ENCODE data around the gene TMC5. TPM values are rescaled to one million over a fixed set of nuclear protein-coding genes. Genes with fewer than 3 reads are reported as not detected.

The TMC5 gene
- total RNA-seq, 4 donors from 2014 or later = 1.1 to 2.0 (median 1.7) TPM

GRCh38 chr16:19485611-19486010, 67.9 kb downstream of the TMC5 start:
- H3K9me3 ChIP-seq = no peaks in the 10 kb centered on the region
- 94% methylated on average over 5 of the region's 5 CpGs for WGBS
- H3K4me3 ChIP-seq = no peak overlapping the region
- H3K4me1 ChIP-seq = peaks cover 12% of the 10 kb centered on the region
- no peak for TF ChIP-seq EP300 (IDR thresholded peaks at IDR 0.05)
- TF ChIP-seq, protein P1, sequence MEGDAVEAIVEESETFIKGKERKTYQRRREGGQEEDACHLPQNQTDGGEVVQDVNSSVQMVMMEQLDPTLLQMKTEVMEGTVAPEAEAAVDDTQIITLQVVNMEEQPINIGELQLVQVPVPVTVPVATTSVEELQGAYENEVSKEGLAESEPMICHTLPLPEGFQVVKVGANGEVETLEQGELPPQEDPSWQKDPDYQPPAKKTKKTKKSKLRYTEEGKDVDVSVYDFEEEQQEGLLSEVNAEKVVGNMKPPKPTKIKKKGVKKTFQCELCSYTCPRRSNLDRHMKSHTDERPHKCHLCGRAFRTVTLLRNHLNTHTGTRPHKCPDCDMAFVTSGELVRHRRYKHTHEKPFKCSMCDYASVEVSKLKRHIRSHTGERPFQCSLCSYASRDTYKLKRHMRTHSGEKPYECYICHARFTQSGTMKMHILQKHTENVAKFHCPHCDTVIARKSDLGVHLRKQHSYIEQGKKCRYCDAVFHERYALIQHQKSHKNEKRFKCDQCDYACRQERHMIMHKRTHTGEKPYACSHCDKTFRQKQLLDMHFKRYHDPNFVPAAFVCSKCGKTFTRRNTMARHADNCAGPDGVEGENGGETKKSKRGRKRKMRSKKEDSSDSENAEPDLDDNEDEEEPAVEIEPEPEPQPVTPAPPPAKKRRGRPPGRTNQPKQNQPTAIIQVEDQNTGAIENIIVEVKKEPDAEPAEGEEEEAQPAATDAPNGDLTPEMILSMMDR (IDR thresholded peaks at IDR 0.05) = no peak
- peaks cover 5% of the 10 kb centered on the region for H3K27me3 ChIP-seq
- no peaks in the 10 kb centered on the region for H3K36me3 ChIP-seq
- no peak overlapping the region for H3K27ac ChIP-seq
- no peak for DNase-seq (ENCODE audit: low spot score in 2 of 2)

DNA sequence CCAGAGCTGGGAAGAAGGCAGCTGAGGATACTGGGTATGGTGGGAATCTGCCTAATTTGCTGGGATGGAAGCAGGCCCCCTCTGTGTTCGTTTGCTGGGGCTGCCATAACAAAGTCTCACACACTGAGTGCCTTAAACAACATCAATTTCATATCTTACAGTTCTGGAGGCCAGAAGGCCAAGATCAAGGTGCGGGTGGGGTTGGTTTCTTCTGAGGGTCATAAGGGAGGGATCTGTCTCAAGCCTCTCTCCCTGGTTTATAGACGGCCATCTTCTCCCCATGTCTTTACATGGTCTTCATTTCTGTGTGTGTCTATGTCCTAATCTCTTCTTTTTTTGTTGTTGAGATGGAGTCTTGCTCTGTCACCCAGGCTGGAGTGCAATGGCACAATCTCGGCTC, 68.4 kb downstream of the TMC5 start:
- Histone ChIP-seq H3K4me3 (no peak overlapping the region), H3K36me3 (no peaks in the 10 kb centered on the region), H3K4me1 (peaks cover 12% of the 10 kb centered on the region), H3K9me3 (no peaks in the 10 kb centered on the region), H3K27ac (no peak overlapping the region), H3K27me3 (peaks cover 5% of the 10 kb centered on the region)
- DNase-seq (ENCODE audit: low spot score in 2 of 2) = no peak
- WGBS = 86% methylated on average over 4 of the region's 4 CpGs
- TF ChIP-seq, protein P1 (IDR thresholded peaks at IDR 0.05) = no peak
- TF ChIP-seq POLR2A (IDR thresholded peaks at IDR 0.05) (no peak), EP300 (IDR thresholded peaks at IDR 0.05) (no peak), POLR2AphosphoS5 (IDR thresholded peaks at IDR 0.05) (no peak)

DNA sequence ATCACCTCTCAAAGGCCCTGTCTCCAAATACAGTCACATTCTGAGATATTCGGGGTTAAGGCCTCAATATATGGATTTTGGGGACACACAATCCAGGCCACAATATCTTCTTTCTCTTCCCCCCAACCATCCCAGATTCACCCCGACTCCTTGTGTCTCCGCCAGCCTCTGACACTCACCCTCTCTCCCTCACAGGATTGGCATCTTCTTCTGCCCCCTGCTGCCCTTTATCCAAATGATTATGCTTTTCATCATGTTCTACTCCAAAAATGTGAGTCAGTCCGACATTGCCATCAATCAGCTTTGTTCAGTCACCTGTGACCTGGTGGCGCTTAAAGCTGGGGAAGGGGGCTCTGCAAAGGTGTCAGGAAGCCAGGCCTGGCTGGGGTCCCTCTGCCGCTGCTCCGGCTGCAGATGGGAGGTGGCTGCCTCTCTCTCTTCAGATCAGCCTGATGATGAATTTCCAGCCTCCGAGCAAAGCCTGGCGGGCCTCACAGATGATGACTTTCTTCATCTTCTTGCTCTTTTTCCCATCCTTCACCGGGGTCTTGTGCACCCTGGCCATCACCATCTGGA, 69.2 kb downstream of the TMC5 start:
- Histone ChIP-seq H3K27ac (no peak overlapping the region), H3K4me1 (peaks cover 12% of the 10 kb centered on the region)
- WGBS = 87% methylated on average over 10 of the region's 10 CpGs

GRCh38 chr16:19488213-19488640, 70.5 kb downstream of the TMC5 start:
- H3K4me1 ChIP-seq = peaks cover 12% of the 10 kb centered on the region
- WGBS = 30% methylated on average over 4 of the region's 4 CpGs
- no peaks in the 10 kb centered on the region for H3K36me3 ChIP-seq
- H3K27ac ChIP-seq = no peak overlapping the region
- no peak for DNase-seq (ENCODE audit: low spot score in 2 of 2)
- no peaks in the 10 kb centered on the region for H3K9me3 ChIP-seq
- no peak overlapping the region for H3K4me3 ChIP-seq
- H3K27me3 ChIP-seq = no peaks in the 10 kb centered on the region
- TF ChIP-seq, protein P1 (IDR thresholded peaks at IDR 0.05) = no peak
- TF ChIP-seq POLR2AphosphoS5 (IDR thresholded peaks at IDR 0.05) (no peak), EP300 (IDR thresholded peaks at IDR 0.05) (no peak), POLR2A (IDR thresholded peaks at IDR 0.05) (no peak)

More for the DNA sequence above, 69.2 kb downstream of the TMC5 start:
- no peak for DNase-seq (ENCODE audit: low spot score in 2 of 2)
- no peak for TF ChIP-seq EP300 (IDR thresholded peaks at IDR 0.05)
- no peak for TF ChIP-seq POLR2AphosphoS5 (IDR thresholded peaks at IDR 0.05)
- TF ChIP-seq, protein P1 (IDR thresholded peaks at IDR 0.05) = no peak
- no peak for TF ChIP-seq POLR2A (IDR thresholded peaks at IDR 0.05)
- Histone ChIP-seq H3K4me3 (no peak overlapping the region), H3K9me3 (no peaks in the 10 kb centered on the region), H3K27me3 (peaks cover 5% of the 10 kb centered on the region), H3K36me3 (no peaks in the 10 kb centered on the region)

DNA sequence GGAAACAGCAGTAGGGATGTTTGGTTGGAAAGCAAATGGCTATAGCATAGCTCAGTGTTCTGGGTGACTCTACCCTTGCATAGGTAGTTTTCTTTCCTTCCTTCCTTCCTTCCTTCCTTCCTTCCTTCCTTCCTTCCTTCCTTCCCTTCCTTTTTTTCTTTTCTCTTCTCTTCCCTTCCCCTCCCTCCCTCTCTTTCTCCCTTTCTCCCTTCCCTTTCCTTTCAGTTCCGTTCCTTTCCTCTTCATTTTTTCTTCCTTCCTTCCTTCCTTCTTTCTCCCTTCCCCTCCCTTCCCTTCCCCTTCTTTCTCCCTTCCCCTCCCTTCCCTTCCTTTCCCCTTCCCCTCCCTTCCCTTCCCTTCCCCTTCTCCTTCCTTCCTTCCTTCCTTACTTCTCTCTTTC, 72.9 kb downstream of the TMC5 start:
- Histone ChIP-seq H3K36me3 (no peaks in the 10 kb centered on the region), H3K4me1 (peaks cover 12% of the 10 kb centered on the region), H3K4me3 (no peak overlapping the region), H3K27ac (no peak overlapping the region), H3K27me3 (no peaks in the 10 kb centered on the region), H3K9me3 (no peaks in the 10 kb centered on the region)
- TF ChIP-seq POLR2AphosphoS5 (IDR thresholded peaks at IDR 0.05) = no peak
- no peak for TF ChIP-seq EP300 (IDR thresholded peaks at IDR 0.05)
- TF ChIP-seq, protein P1 (IDR thresholded peaks at IDR 0.05) = no peak
- no peak for TF ChIP-seq POLR2A (IDR thresholded peaks at IDR 0.05)
- DNase-seq (ENCODE audit: low spot score in 2 of 2) = no peak
- 89% methylated on average over 1 of the region's 1 CpG for WGBS
